Mesodermal cell (in vitro differentiated cells): Measurements from ENCODE around the gene CFAP69.
"Not testable (repeated sequence)": the region's sequence is repeated elsewhere in the genome, so short reads cannot be mapped to it uniquely, and the experiment has no call there.

Source experiments
- H3K27ac ChIP-seq: 2 replicates; pipeline ENCODE4 v1.7.0; 2013; ENCODE audit warnings: mild to moderate bottlenecking, low read depth, low read length, moderate library complexity; ENCODE audit not compliant: severe bottlenecking
- H3K36me3 ChIP-seq: 2 replicates; pipeline ENCODE4 v1.7.1; 2013; ENCODE audit warnings: mild to moderate bottlenecking, low read length, moderate library complexity; ENCODE audit not compliant: control insufficient read depth, insufficient read depth
- H3K4me1 ChIP-seq: one replicate; pipeline ENCODE4 v1.7.1; 2013; ENCODE audit warnings: mild to moderate bottlenecking, low read length; ENCODE audit not compliant: insufficient read depth, control insufficient read depth, poor library complexity, severe bottlenecking
- H3K4me3 ChIP-seq: 2 replicates; pipeline ENCODE4 v1.7.0; 2013; ENCODE audit warnings: low read length, control low read depth, mild to moderate bottlenecking; ENCODE audit not compliant: insufficient read depth, poor library complexity, severe bottlenecking; ENCODE audit errors: extremely low read depth
- H3K9me3 ChIP-seq: 2 replicates; pipeline ENCODE4 v1.7.1; 2013; ENCODE audit warnings: mild to moderate bottlenecking, low read length, moderate library complexity; ENCODE audit not compliant: control insufficient read depth
- WGBS, 2 experiments: methylation state at CpG; one replicate each; pipeline ENCODE4 v1.1.5; 2013; ENCODE audit warnings: missing lambda C conversion rate in 2 of 2; ENCODE audit not compliant: insufficient coverage in 2 of 2; 5-methylcytosine and 5-hydroxymethylcytosine counted together

The CFAP69 gene

DNA sequence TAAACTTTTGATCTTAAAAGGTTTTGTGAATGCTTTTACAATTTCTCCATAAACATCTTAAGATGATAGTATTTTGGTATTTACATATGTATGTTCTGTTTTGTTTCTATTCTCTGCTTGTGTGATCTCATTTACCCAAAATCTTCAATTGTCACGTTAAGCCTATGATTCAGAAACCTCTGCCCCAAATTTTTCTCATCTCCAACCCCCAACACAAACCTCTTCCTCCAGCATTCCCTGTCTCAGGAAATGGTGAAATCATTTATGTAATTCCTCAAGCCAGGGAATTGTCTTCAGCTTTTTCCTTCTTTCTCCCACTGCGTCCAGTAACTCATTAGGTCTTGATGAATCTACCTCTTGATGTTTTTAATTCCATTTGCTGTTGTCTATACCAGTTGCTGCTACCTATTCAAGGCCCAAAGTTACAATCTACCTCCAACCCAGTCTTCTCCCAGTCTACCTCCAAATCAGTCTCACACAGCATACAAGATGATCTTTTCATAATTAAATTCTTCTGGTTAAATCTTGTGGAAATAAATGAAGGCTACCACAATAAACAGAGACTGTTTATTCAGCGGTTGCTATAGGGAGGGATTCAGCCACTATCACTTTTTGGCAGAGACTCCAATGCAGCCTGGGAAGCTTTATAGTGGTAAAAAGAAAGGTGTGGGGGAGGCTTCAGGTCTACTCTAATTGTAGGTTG is 5.8 kb downstream of the CFAP69 start:
- 75 to 81% methylated on average over 2 of the region's 3 CpGs for WGBS, 2 experiments
- Histone ChIP-seq H3K9me3 (no peaks in the 10 kb centered on the region), H3K4me3 (no peak overlapping the region), H3K4me1 (peaks cover 9% of the 10 kb centered on the region), H3K36me3 (no peaks in the 10 kb centered on the region), H3K27ac (no peak overlapping the region)

DNA sequence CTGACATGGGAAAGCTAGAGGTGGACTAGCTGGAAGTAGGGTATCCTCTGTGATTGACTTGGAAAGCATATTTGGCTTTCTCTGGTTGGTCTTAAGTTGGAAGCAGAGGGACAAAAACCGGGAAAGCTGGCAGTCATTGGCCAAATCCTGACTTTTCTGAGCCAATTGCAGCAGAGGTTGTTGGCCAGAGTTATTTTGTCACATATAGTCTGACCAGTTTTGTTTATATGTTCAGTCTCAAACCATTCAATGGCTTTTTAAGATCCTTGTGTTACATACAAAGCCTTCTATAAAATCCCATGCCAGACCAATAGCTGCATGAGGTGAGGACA is 6.3 kb downstream of the CFAP69 start:
- no peaks in the 10 kb centered on the region for H3K9me3 ChIP-seq
- no CpG with 5 or more reads among the region's 1 CpG for WGBS, 2 experiments
- H3K27ac ChIP-seq = no peak overlapping the region
- no peak overlapping the region for H3K4me3 ChIP-seq
- peaks cover 3% of the 10 kb centered on the region for H3K4me1 ChIP-seq
- no peaks in the 10 kb centered on the region for H3K36me3 ChIP-seq

DNA sequence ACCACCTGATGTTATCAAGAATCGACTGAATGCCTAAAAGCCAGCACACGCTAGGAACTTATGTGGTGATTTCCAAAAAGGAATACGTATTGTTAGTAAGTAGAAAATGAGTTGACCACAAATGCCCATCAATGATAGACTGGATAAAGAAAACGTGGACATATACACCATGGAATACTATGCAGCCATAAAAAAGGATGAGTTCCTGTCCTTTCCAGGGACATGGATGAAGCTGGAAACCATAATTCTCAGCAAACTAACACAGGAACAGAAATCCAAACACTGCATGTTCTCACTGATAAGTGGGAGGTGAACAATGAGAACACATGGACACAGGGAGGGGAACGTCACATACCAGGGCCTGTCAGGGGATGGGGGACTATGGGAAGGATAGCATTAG is 11.0 kb downstream of the CFAP69 start:
- not testable (repeated sequence) for H3K27ac ChIP-seq, H3K4me1 ChIP-seq, H3K36me3 ChIP-seq, H3K9me3 ChIP-seq, H3K4me3 ChIP-seq
- WGBS, 2 experiments = 80 to 89% methylated on average over 1 to 4 of the region's 5 CpGs

DNA sequence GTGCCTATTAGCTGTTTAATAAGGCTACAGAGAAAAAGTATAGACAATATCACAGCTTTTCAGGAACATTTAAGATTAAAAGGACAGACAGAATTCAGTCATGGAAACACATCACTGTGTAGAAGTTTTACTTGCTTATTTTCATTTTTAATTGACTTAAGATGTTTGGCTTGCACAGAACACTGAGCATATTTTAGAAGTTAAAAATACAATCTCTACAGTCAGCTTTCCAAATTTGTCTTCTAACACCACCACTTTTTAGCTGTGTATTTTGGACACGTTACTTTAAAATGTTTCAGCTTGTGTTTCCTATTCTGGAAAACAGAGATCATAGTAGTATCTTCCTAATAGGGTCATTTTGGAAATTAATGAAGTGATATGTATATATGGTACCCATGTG is 11.8 kb downstream of the CFAP69 start:
- no peak overlapping the region for H3K27ac ChIP-seq
- no peaks in the 10 kb centered on the region for H3K9me3 ChIP-seq
- H3K4me1 ChIP-seq = no peaks in the 10 kb centered on the region
- no CpG with 5 or more reads among the region's 1 CpG for WGBS, 2 experiments
- no peak overlapping the region for H3K4me3 ChIP-seq
- H3K36me3 ChIP-seq = no peaks in the 10 kb centered on the region

DNA sequence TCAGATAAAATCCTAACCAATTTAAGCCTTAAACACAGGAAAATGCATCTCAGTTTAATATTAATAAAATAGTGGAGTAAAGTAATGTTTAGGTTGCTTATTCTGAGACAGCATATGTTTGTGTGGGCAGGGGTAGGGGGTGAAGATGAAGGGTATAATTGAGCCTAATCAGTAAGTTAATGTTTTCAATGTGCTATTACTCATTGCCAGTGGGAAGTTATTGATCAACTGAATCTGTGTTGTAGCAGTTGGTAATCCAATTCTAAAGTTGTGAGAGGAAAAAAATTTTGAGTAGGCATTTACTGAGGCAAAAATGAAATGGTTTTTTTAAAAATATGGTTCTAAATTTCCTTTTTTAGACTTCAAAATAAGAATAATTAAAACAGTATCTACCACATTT is 16.5 kb downstream of the CFAP69 start:
- H3K4me1 ChIP-seq = no peaks in the 10 kb centered on the region
- no peak overlapping the region for H3K27ac ChIP-seq
- H3K4me3 ChIP-seq = no peak overlapping the region

DNA sequence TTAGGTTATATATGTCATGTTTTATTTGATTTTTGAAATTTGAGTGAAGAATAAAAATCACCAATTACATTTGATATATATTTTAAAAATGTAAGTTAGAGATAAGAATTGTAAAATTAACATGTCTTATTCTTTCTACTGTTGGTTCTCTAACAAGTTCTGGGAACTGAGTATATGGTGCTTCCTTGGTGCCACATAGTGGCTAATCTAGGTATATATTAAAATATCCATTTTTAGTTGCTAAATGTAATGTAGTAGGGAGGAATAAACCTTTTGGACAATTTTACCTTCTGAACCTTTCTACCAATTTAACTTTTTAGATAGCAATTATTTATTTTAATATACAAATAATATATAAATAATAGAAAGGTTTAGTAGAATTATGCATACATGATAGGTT is 17.5 kb downstream of the CFAP69 start:
- Histone ChIP-seq H3K4me1 (no peaks in the 10 kb centered on the region), H3K36me3 (no peaks in the 10 kb centered on the region), H3K9me3 (no peaks in the 10 kb centered on the region), H3K4me3 (no peak overlapping the region), H3K27ac (no peak overlapping the region)

More for the DNA sequence above, 16.5 kb downstream of the CFAP69 start:
- Histone ChIP-seq H3K36me3 (no peaks in the 10 kb centered on the region), H3K9me3 (no peaks in the 10 kb centered on the region)

DNA sequence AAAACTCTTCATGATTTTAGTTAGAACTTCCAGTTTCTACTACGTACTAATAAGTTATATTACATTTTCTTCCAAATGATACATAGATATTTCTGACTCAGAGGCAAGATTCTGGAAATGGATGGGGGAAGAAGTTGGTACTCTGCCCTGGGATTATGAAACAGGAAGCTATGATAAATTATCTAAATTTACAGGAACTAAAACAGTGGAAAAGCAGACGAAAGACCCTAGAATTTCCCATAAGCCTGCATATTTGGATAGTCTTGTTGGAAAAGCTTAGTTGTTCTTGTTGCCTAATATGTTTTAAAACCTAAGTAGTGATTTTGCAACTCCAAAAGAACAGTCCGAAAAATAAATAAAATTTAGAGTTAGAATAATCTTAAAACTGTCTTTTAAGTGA is 21.8 kb downstream of the CFAP69 start:
- Histone ChIP-seq H3K4me3 (no peak overlapping the region), H3K36me3 (no peaks in the 10 kb centered on the region), H3K27ac (no peak overlapping the region), H3K4me1 (no peaks in the 10 kb centered on the region), H3K9me3 (no peaks in the 10 kb centered on the region)
- 80% methylated on average over 1 of the region's 3 CpGs; no CpG with 5 or more reads in 1 of the 2 experiments for WGBS, 2 experiments

DNA sequence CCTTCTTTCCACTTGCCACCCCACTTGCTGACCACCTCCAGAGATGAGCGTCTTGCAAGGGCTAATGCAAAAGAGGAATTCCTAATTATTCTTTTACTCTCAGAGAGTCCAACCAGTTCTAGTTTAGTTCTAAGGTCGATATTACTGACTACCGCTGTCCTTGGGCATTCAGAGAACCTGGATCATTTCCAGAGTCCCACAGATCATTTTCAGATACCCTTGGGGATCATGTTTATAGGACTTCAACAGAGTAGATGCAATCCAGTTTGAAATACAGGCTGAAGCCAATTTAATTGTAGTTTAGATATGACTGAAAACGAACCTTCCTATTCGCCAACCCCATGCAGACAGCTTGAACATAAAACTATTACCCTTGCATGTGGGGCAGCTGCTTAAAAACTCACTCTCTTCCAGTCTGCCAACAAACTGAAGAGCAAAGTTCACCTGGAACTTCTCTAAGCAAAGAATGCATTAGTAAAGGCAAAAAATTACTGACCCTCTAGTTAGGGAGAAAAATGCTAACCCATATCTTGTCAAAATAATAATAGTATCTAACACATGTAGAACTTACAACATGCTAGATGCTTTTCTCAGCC is 22.4 kb downstream of the CFAP69 start:
- Histone ChIP-seq H3K4me1 (no peaks in the 10 kb centered on the region), H3K9me3 (no peaks in the 10 kb centered on the region), H3K27ac (no peak overlapping the region), H3K4me3 (no peak overlapping the region), H3K36me3 (no peaks in the 10 kb centered on the region)
- 90% methylated on average over 2 of the region's 5 CpGs; no CpG with 5 or more reads in 1 of the 2 experiments for WGBS, 2 experiments

DNA sequence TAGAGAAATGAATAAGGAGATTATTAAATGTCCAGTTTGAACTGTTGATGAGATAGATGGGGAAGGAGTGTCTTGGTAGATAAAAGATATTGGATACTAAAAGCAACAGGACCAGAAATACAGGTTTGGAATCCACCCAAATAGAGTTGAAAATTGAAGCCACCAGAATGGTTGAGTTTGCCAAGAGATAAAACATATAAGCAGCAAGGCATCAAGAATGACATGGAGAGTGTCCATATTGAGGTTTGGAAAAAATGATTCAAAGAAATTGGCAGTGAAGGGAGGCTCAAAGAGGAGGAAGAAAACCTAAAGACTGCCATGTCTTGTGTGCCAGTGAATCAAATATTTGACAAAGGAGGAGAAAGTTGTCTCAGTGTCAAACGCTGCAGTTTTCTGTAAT is 24.2 kb downstream of the CFAP69 start:
- no peaks in the 10 kb centered on the region for H3K4me1 ChIP-seq
- H3K36me3 ChIP-seq = no peaks in the 10 kb centered on the region
- H3K9me3 ChIP-seq = no peaks in the 10 kb centered on the region
- no peak overlapping the region for H3K27ac ChIP-seq
- no peak overlapping the region for H3K4me3 ChIP-seq
- 75 to 93% methylated on average over 1 of the region's 1 CpG for WGBS, 2 experiments

DNA sequence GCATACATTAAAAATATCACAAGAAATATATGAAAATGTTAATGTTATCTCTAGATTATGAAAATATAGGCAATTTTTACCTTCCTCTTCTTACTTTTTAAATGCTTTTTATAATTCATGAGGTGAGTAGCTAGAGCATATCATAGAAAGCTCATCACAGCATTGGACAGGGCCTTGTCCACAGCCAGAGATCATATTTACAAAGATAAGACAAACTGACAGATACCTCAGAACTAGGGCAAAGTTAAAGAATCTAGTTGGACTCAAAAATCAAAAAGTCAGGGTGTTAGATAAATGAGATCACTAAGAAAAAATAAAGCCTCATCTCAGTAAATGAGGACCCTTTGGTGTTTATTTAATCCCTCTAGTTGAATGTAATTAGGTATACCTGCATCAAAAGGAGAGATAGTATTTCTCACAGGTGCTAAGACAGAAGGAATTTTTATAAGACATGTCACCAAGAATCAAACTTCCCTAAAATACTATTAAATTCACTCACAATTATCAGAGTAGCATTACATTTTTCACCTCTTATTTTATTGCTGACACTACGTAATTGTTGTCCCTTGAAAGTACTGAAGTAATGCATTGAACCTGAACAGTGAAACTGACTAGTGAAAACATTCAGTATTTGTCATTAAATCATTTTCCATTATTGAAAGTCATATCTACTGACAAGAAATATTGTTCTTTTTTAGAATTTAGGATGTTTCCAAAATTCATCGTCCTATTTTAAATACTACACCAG is 25.6 kb downstream of the CFAP69 start:
- no peaks in the 10 kb centered on the region for H3K9me3 ChIP-seq
- no peak overlapping the region for H3K4me3 ChIP-seq
- 100% methylated on average over 2 of the region's 2 CpGs; no CpG with 5 or more reads in 1 of the 2 experiments for WGBS, 2 experiments
- no peaks in the 10 kb centered on the region for H3K4me1 ChIP-seq
- H3K27ac ChIP-seq = no peak overlapping the region
- H3K36me3 ChIP-seq = no peaks in the 10 kb centered on the region

DNA sequence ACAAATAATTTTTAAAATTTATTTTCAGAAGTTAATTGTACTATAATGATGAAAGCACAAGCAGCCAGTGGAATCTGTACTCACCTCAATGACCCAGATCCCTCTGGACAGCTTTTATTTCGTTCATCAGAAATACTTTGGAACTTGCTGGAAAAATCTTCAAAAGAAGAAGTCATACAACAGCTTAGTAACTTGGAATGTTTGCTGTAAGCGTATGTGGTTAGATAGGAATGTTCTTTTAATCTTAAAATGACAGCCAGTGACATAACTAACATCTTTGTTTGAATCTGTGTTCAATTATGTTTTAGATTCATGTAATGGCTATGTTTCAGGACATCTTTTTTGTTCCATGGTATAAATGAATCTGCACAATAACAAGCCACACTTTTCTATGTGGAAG is 26.8 kb downstream of the CFAP69 start:
- Histone ChIP-seq H3K36me3 (no peaks in the 10 kb centered on the region), H3K4me1 (no peaks in the 10 kb centered on the region), H3K27ac (no peak overlapping the region), H3K4me3 (no peak overlapping the region), H3K9me3 (no peaks in the 10 kb centered on the region)
- 93% methylated on average over 2 of the region's 2 CpGs; no CpG with 5 or more reads in 1 of the 2 experiments for WGBS, 2 experiments
